ENCODE data around the gene RASSF8.

DNA sequence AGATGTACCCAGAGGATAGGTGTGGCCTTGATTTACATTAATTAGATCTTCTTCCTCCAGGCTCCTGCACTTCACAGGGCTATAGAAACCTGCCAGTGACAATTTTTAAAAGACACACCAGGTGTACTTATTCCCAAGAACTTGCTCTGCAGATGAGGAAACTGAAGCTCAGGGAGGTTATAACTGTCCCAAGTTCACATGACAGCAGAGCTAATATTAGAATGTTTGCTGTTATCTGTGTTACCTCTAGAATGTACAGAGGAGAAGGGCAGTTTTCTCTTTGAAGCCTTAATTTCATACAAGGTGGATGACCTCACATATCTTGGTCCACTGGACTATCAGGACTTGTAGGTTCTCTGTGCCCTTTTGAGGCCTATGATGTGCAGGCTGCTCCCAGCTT is 27.7 kb downstream of the RASSF8 start:
- TF ChIP-seq, protein P1, sequence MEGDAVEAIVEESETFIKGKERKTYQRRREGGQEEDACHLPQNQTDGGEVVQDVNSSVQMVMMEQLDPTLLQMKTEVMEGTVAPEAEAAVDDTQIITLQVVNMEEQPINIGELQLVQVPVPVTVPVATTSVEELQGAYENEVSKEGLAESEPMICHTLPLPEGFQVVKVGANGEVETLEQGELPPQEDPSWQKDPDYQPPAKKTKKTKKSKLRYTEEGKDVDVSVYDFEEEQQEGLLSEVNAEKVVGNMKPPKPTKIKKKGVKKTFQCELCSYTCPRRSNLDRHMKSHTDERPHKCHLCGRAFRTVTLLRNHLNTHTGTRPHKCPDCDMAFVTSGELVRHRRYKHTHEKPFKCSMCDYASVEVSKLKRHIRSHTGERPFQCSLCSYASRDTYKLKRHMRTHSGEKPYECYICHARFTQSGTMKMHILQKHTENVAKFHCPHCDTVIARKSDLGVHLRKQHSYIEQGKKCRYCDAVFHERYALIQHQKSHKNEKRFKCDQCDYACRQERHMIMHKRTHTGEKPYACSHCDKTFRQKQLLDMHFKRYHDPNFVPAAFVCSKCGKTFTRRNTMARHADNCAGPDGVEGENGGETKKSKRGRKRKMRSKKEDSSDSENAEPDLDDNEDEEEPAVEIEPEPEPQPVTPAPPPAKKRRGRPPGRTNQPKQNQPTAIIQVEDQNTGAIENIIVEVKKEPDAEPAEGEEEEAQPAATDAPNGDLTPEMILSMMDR (IDR thresholded peaks at IDR 0.05; ENCODE audit: extremely low read depth in 1 of 2, insufficient read depth in 1 of 2, low read depth in 1 of 2, low read length in 2 of 2), result no peak
- no peak for TF ChIP-seq EZH2 (IDR thresholded peaks at IDR 0.05; ENCODE audit: borderline replicate concordance, low read depth, low read length, severe bottlenecking)
- no peak for TF ChIP-seq POLR2A (IDR thresholded peaks at IDR 0.05; ENCODE audit: low read depth, low read length)
- no peak for TF ChIP-seq GATA2 (IDR thresholded peaks at IDR 0.05; ENCODE audit: insufficient read depth, insufficient read length, low read depth, low read length)
- TF ChIP-seq POLR2AphosphoS5 (IDR thresholded peaks at IDR 0.05; ENCODE audit: insufficient read depth, low read depth, low read length), result no peak
- TF ChIP-seq JUN (IDR thresholded peaks at IDR 0.05; ENCODE audit: borderline replicate concordance, insufficient read depth, insufficient read length, low read depth), result no peak
- TF ChIP-seq, protein P2, sequence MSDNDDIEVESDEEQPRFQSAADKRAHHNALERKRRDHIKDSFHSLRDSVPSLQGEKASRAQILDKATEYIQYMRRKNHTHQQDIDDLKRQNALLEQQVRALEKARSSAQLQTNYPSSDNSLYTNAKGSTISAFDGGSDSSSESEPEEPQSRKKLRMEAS (IDR thresholded peaks at IDR 0.05; ENCODE audit: insufficient read depth, insufficient read length), result no peak

Data from endothelial cell of umbilical vein (primary cell).